T-helper 2 cell (primary cell): Measurements from ENCODE around the gene FAM50A.

Experiments used
- DNase-seq, 5 experiments: peaks; one replicate each; pipeline versions ENCODE4 v3.0.0 to v3.0.0-alpha.2; 2012 to 2022

Gene FAM50A

GRCh38 chrX:154440623-154441357, 3.2 kb upstream of the FAM50A start:
- DNase-seq, result no peak

- peak in 1 of 5 experiments; percentile 52 for DNase-seq
These were observed 2.4 kb upstream of the FAM50A start for GRCh38 chrX:154441564-154441963.

- no peak for DNase-seq
These were observed 1.8 kb upstream of the FAM50A start for GRCh38 chrX:154441984-154442707.

- DNase-seq, result no peak
These were observed 446 bp upstream of the FAM50A start for GRCh38 chrX:154443479-154443910.

GRCh38 chrX:154444755-154445246, 860 bp downstream of the FAM50A start:
- no peak for DNase-seq

DNA sequence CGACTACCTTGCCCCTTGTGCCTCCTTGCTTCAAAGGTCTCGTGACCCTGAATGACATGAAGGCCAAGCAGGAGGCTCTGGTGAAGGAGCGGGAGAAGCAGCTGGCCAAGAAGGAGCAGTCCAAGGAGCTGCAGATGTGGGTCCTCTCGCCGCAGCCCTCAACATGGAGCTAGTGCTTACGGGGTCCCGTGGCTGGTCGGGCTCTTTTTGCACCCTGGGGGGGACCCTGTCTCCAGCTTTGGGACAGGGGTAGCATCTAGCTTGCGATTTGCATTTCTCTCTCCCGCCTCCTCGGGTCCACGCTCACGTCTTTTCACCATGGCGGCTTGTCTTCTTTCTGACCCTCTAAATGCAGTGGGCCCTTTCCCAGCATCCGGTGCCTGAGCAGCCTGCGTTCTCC, 1.8 kb downstream of the FAM50A start:
- DNase-seq, result no peak

- DNase-seq, result no peak
These were observed 2.5 kb downstream of the FAM50A start for GRCh38 chrX:154446430-154446829.

DNA sequence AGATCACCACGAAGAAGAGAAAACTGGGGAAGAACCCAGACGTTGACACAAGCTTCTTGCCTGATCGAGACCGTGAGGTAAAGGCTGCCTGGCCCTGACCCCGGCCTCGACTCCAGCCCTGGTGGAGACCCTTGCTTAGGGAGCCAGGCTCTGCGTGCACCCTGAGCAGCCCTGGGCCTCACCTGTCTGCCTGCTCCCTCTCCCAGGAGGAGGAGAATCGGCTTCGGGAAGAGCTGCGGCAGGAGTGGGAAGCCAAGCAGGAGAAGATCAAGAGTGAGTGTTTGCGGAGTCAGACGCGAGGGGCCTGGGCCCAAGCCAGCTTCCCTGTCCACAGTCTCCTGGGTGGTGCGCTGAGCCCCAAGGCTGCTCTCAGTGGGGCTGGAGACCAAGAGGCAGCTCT, 4.5 kb downstream of the FAM50A start:
- no peak for DNase-seq

- no peak for DNase-seq
These were observed 5.7 kb downstream of the FAM50A start for GRCh38 chrX:154449618-154450017.

DNA sequence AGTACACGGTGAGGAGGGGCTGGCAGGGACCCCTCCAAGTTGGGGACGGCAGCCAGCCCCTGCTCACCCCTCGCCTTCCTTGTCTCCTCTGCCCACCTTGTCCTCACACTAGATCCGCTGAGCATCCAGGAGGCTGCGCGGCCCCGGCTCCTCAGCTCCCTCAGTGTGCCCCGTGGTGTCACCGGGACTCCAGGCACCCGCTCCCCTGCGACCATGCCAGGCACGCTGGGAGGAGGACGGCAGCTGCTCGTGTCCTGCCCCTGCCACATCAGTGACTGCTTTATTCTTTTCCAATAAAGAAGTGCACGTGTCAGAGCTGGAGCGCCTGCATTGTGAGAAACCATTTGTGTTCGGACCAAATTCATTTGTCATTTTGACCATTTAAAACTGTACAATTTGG, 6.4 kb downstream of the FAM50A start:
- DNase-seq, result no peak

- DNase-seq, result no peak
These were observed 8.9 kb downstream of the FAM50A start for GRCh38 chrX:154452823-154453222.

GRCh38 chrX:154457491-154458115, 13.7 kb downstream of the FAM50A start:
- DNase-seq, result peak; percentile 25 to 83 (median 57)

DNA sequence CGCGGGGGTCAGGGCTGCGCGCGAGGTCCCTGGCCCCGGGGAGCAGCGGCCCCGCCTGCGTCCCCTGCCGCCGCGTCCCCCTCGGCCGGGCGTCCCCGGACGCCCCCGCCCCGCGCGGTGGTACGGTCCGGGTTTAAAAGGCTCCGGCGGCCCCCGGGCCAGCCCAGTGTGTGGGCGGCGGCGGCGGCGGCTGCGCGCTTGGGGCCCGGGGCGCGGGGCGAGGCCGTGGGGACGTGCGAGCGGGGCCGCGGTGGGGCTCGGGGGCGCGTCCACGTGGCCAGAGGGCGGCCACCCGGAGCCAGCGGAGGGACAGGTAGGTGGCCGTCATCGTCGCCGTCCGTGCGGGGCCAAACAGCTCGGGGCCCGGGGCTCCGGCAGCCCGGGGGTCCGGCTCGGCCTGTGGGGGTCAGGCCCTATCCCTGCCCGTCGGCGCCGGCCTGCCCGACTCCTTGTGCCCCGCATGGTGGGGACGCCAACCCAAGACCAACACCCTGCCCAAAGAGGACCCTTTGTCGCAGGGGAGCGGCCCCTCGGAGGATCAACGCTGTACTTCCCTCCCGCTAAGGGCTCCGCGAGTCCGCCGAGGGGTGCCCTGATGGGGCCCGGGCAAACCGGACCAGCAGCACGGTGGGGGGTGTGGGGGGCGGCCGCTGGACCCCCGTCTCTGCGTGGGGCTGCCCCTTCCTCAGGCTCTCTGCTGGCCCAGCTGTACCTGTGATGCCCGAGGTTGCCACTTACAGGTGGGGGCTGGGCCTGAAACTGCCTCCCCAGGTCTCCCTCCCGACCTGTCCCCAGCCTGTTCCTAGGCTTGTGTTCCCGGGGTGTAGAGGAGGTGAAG, 14.4 kb downstream of the FAM50A start, which contains the start of gene PLXNA3:
PLXNA3 (plus strand) TSS at position 166 of the 838 bp plus-strand sequence. CDS start 1,903 bp downstream, outside the sequence.
- DNase-seq, result peak; percentile 39 to 77 (median 63)

DNA sequence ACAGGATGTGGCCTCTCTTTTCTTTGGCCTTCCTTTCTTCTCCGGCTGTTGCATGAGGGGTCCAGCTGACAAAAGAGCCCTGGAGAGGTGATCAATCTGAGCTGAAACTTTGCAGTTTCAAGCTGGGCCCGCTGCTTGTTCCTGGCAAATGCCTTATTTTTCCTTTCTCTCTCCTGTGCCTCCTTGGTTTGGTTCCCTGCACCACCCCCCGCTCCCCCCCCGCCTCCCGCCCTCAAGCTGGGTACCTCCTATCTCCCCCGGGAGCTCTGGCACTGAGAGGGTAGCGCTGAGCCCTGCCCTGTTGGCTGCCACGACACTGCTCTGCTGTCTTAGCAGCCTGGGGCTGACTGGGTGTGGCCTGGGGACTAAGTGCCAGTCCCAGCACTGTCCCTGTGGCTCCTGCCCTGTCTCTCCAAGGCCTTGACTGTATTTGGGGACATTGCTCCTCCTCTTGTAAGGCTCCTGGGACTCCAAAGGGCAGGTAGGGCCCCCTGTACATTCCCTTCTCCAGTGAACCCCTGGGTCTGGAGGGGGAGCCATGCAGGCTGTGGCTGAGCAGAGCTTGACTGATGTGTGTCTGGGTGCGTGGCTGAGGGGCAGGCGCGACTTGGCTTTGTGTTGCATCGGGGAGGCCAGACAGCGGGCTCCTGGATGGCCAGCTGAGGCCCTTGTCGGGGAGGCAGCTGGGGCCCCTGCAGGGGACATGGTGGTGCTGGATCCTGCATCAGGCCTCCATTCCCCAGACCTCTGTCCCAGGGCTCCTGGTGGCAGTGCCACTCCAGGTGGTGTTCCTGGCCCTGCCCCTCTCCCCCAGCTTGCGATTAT, 15.2 kb downstream of the FAM50A start:
- peak in 1 of 5 experiments; percentile 55 for DNase-seq

GRCh38 chrX:154459832-154460231, 15.9 kb downstream of the FAM50A start:
- DNase-seq, result no peak

DNA sequence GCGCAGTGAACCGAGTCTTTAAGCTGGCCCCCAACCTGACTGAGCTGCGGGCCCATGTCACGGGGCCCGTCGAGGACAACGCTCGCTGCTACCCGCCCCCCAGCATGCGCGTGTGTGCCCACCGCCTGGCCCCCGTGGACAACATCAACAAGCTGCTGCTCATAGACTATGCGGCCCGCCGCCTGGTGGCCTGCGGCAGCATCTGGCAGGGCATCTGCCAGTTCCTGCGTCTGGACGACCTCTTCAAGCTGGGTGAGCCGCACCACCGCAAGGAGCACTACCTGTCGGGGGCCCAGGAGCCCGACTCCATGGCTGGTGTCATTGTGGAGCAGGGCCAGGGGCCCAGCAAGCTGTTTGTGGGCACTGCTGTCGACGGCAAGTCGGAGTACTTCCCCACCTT, 16.4 kb downstream of the FAM50A start:
- no peak for DNase-seq

DNA sequence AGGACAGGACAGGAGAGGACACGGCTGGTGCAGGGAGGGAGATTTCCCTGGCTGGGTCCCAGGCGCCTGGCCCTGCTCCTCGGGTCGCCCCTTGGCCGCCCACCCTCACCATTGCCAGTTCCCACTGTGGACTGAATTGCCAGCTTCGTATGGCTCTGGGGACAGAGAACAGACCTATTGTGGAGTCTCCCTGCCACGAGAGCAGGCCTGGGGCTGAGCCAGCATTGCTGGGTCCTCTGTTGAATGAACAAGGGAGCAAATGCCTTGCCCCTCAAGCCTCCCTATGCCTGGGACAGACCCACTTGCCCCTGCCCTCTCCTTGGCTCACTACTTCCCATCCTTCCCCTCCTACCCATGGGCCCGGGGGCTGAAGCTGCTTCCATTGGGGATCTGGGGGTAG, 18.5 kb downstream of the FAM50A start:
- no peak for DNase-seq

DNA sequence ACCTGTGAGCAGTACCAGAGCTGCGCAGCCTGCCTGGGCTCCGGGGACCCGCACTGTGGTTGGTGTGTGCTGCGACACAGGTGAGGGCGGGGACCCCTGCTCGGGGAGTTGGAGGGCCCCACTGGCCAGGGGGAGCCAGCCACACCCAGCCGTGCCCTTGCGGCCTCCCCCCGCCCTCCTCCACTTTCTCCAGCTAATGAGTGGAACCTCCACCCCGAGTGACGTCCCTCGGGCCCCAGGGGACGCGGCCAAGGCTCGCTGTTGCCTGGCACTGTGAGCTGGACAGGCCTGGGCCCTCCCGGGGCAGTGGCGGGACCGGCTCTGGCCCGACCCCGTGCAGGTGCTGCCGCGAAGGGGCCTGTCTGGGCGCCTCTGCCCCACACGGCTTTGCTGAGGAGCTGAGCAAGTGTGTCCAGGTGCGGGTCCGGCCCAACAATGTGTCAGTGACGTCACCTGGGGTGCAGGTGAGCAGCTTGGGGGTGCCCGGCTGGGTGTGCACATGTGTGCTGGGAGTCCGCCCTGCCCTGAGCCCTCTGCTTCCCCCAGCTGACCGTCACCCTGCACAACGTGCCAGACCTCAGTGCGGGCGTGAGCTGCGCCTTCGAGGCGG, 19.8 kb downstream of the FAM50A start:
- DNase-seq, result no peak

DNA sequence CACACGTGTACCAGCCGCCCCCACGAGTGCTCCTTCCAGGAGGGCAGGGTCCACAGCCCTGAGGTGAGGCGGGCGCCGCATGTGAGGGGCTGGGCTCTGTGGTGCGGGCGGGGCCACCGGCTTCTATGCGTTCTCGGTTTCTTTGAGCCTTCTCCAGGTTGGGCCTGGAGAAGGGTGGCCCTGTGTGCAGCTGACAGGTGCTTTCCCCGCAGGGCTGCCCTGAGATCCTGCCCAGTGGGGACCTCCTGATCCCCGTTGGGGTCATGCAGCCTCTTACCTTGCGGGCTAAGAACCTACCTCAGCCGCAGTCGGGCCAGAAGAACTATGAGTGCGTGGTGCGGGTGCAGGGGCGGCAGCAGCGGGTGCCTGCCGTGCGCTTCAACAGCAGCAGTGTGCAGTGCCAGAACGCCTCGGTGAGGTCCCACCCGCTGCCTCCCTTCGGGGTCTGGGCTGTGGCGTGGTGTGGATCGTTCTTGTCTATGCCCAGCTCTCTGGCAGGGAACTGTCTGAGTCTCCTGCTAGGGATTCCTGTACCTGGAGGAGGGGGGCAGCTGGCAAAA, 20.9 kb downstream of the FAM50A start:
- no peak for DNase-seq

DNA sequence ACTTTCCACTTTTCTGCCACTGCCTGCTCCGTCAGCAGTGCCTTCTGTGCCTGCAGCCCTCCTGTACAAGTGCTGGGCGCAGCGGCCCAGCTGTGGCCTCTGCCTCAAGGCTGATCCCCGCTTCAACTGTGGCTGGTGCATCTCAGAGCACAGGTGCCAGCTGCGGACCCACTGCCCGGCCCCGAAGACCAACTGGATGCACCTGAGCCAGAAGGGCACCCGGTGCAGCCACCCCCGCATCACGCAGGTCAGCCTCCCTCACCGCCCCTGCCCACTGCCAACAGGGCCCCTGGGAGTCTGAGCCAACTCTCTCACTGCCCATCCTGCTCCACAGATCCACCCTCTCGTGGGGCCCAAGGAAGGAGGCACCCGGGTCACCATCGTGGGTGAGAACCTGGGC, 21.7 kb downstream of the FAM50A start:
- DNase-seq, result no peak

- no peak for DNase-seq
These were observed 22.1 kb downstream of the FAM50A start for GRCh38 chrX:154466036-154466435.
